Transverse colon (tissue), 4 donors: ENCODE results near the gene SERAC1. TPM values are rescaled to one million over a fixed set of nuclear protein-coding genes. Genes with fewer than 3 reads are reported as not detected.
A peak's percentile ranks its signal among the peaks of the same experiment; 100 is the strongest.

Source experiments
- DNase-seq: peaks from one replicate; pipeline ENCODE4 v3.0.0-alpha.2; 2019
- H3K27ac ChIP-seq, 4 donors: fragments of 200-600 bp; sonication (generic); 2 replicates each; pipeline ENCODE4 v1.5.1; 2016 to 2018; ENCODE audit warnings: inconsistent platforms in 4 of 4
- H3K27me3 ChIP-seq: fragments of 200-600 bp; sonication (generic); 2 replicates; pipeline ENCODE4 v1.5.1; 2017; ENCODE audit warnings: inconsistent platforms
- H3K36me3 ChIP-seq, 4 donors: fragments of 200-600 bp; sonication (generic); 2 replicates each; pipeline ENCODE4 v1.5.1; 2017 to 2019; ENCODE audit warnings: inconsistent platforms in 4 of 4
- H3K4me1 ChIP-seq, 4 donors: fragments of 200-600 bp; sonication (generic); 2 replicates each; pipeline ENCODE4 v1.5.1; 2017 to 2020; ENCODE audit warnings: inconsistent platforms in 4 of 4
- H3K4me3 ChIP-seq, 4 donors: fragments of 200-600 bp; sonication (generic); 1 replicate in 1 of 4; 2 replicates in 3 of 4; pipeline versions ENCODE4 v1.5.1 to v1.6.1; 2017 to 2019; ENCODE audit warnings: inconsistent platforms in 4 of 4
- H3K9me3 ChIP-seq, 2 donors: fragments of 200-600 bp; sonication (generic); 2 replicates each; pipeline ENCODE4 v1.5.1; 2017 to 2019; ENCODE audit warnings: inconsistent platforms in 2 of 2
- EP300 ChIP-seq: sonication (generic); formaldehyde crosslinking; IDR thresholded peaks from one replicate; pipeline ENCODE4 v1.6.1; 2017; ENCODE audit warnings: antibody characterized with exemption, low read depth
- POLR2A ChIP-seq: fragments of 450-650 bp; IDR thresholded peaks from one replicate; pipeline ENCODE4 v1.6.1; 2016; ENCODE audit warnings: antibody characterized with exemption, mild to moderate bottlenecking, moderate library complexity
- POLR2AphosphoS5 ChIP-seq, 3 donors: sonication (generic); formaldehyde crosslinking; IDR thresholded peaks; one replicate each; pipeline ENCODE4 v1.6.1; 2016; ENCODE audit warnings: antibody characterized with exemption in 3 of 3
- WGBS, 2 donors: methylation state at CpG; one replicate each; pipeline ENCODE4 v1.1.5; 2018; ENCODE audit warnings: low coverage in 1 of 2; 5-methylcytosine and 5-hydroxymethylcytosine counted together
- in situ Hi-C, 4 donors: fragments of 200-750 bp; cut with MboI; loops; one replicate each; pipeline versions ENCODE4 v1.15.0 to v1.15.1; 2017; ENCODE audit warnings: low sequenced_read_pairs in 3 of 4, low pct_ligation_motif_present in 1 of 4, low pct_unique_long_range_greater_than_20kb in 1 of 4
- intact Hi-C: fragments of 100-400 bp; cut with DNase I; formaldehyde crosslinking; loops from one replicate; pipeline ENCODE4 v1.15.1; 2023; ENCODE audit warnings: low total_unique reads
- total RNA-seq, 4 donors: library from RNA; depleted of rRNA; stranded (reverse); fragments of >200 nt; gene quantifications; one replicate each; pipeline ENCODE4 v1.1.0, GENCODE V29; 2016
- TF ChIP-seq, protein P1 (sequence below), 5 experiments: fragments of 200-600 bp in 3 of 5; fragments of 450-650 bp in 2 of 5; sonication (generic) in 3 of 5; IDR thresholded peaks; 1 replicate in 2 of 5; 2 replicates in 3 of 5; pipeline ENCODE4 v1.5.1; 2016 to 2017; ENCODE audit warnings: antibody characterized with exemption in 5 of 5, inconsistent platforms in 3 of 5, mild to moderate bottlenecking in 2 of 5, moderate library complexity in 1 of 5

Gene SERAC1
- total RNA-seq, 4 donors from 2014 or later: 9.8 to 125 (median 13.5) TPM

DNA sequence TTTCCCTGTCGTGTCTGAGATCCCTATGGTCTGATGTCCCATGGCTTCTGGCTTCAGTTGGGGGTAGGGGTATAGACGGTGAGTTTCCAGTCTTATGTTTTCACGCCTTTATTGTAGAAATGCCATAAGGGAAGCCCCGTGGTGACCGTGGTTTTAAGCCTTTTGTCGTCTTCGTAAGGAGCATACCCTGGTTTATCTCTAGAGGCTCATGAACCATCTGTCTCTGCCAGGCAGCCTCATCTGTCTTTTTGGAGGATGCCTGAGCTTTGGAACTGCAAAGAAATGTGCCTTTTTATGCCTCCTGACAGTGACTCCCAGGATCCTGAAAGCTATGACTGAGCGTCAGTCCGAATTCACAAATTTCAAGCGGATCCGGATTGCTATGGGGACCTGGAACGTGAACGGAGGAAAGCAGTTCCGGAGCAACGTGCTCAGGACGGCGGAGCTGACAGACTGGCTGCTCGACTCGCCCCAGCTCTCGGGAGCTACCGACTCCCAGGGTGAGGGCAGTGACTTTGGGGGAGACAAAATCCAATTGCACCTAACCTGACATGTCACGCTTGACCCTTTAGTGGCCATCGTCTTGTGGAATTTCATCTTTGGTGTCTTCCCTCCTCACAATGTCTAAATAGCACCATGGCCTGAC lies 101.8 kb downstream of the SERAC1 start:
- intact Hi-C loops: no loop called here

DNA sequence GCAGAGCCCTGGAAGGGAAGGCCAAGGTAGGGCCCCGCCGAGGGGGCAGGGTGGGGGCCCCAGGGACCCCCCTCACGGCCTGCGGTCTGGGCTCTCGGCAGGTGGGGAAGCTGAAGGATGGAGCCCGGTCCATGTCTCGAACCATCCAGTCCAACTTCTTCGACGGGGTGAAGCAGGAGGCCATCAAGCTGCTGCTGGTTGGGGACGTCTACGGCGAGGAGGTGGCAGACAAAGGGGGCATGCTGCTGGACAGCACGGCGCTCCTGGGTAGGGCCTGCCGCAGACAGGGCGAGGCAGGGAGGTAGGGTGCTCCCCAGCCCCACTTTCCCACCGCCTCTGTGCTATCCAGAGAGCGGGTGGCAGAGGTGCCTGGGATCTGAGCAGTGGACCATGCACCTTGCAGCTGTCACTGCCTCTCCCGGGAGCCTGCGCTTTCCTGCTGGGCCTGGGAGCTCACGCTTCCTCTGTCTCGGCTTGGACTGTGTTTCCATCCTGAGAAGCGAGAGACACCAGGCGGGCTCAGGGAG lies 103.3 kb downstream of the SERAC1 start:
- Histone ChIP-seq H3K36me3 (peaks cover 0 to 17% (median 0%) of the 10 kb centered on the region in 4 donors), H3K4me1 (peaks cover 13 to 27% (median 18%) of the 10 kb centered on the region in 4 donors), H3K27me3 (no peaks in the 10 kb centered on the region), H3K9me3 (no peaks in the 10 kb centered on the region), H3K4me3 (no peak overlapping the region), H3K27ac (no peak overlapping the region)
- in situ Hi-C loops (loop anchor here in 2 of 4 donors (10.0 to 25.0 kb wide), 2 partner anchors 302 to 310 kb away; no protein-coding TSS in a partner anchor), intact Hi-C loops (no loop called here)
- WGBS, 2 donors: 93% methylated on average over 24 of the region's 24 CpGs; no CpG with 5 or more reads in 1 of the 2 donors
- TF ChIP-seq POLR2AphosphoS5 (IDR thresholded peaks at IDR 0.05) (no peak), EP300 (no peak), POLR2A (no peak)
- TF ChIP-seq, protein P1, sequence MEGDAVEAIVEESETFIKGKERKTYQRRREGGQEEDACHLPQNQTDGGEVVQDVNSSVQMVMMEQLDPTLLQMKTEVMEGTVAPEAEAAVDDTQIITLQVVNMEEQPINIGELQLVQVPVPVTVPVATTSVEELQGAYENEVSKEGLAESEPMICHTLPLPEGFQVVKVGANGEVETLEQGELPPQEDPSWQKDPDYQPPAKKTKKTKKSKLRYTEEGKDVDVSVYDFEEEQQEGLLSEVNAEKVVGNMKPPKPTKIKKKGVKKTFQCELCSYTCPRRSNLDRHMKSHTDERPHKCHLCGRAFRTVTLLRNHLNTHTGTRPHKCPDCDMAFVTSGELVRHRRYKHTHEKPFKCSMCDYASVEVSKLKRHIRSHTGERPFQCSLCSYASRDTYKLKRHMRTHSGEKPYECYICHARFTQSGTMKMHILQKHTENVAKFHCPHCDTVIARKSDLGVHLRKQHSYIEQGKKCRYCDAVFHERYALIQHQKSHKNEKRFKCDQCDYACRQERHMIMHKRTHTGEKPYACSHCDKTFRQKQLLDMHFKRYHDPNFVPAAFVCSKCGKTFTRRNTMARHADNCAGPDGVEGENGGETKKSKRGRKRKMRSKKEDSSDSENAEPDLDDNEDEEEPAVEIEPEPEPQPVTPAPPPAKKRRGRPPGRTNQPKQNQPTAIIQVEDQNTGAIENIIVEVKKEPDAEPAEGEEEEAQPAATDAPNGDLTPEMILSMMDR (IDR thresholded peaks at IDR 0.05): no peak
- DNase-seq: no peak

More for the DNA sequence above, 101.8 kb downstream of the SERAC1 start:
- no peak for TF ChIP-seq EP300
- TF ChIP-seq POLR2A: no peak
- TF ChIP-seq, protein P1 (IDR thresholded peaks at IDR 0.05): no peak
- TF ChIP-seq POLR2AphosphoS5 (IDR thresholded peaks at IDR 0.05): no peak
- Histone ChIP-seq H3K9me3 (no peaks in the 10 kb centered on the region), H3K36me3 (peaks cover 0 to 17% (median under 1%) of the 10 kb centered on the region in 4 donors), H3K27me3 (no peaks in the 10 kb centered on the region), H3K4me3 (no peak overlapping the region), H3K27ac (no peak overlapping the region), H3K4me1 (peaks cover 0 to 12% (median 5%) of the 10 kb centered on the region in 4 donors)
- in situ Hi-C loops: loop anchor here in 2 of 4 donors (10.0 to 25.0 kb wide), 2 partner anchors 304 to 311 kb away; no protein-coding TSS in a partner anchor
- DNase-seq: no peak
- WGBS, 2 donors: 93 to 100% methylated on average over 2 to 23 of the region's 23 CpGs

DNA sequence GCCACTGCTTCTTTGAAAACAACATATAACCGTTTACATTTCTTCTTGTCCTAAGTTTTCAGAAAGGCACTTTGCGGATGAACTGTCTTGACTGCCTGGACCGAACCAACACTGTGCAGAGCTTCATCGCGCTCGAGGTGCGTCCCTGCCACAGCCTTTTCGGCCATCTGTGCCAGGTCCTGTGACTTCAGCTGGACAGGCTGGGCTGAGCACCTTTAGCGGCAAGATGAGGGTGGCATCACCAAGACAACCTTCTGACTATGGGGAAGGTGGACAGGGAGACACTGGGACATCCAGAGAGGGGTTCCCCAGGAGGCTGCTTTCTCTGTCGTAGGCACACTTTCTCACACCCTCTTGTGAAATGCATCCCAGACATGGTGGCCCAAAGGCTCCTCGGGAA lies 104.3 kb downstream of the SERAC1 start:
- peaks cover 0 to 17% (median 0%) of the 10 kb centered on the region in 4 donors for H3K36me3 ChIP-seq
- H3K27ac ChIP-seq: no peak overlapping the region
- in situ Hi-C loops: loop anchor here in 2 of 4 donors (10.0 to 25.0 kb wide), 2 partner anchors 301 to 309 kb away; no protein-coding TSS in a partner anchor
- no peak overlapping the region for H3K4me3 ChIP-seq
- WGBS, 2 donors: 92 to 96% methylated on average over 2 to 11 of the region's 11 CpGs
- peaks cover 13 to 22% (median 16%) of the 10 kb centered on the region in 4 donors for H3K4me1 ChIP-seq
- DNase-seq: no peak
- H3K27me3 ChIP-seq: no peaks in the 10 kb centered on the region
- TF ChIP-seq, protein P1 (IDR thresholded peaks at IDR 0.05): no peak
- TF ChIP-seq EP300 (no peak), POLR2A (no peak), POLR2AphosphoS5 (IDR thresholded peaks at IDR 0.05) (no peak)
- no peaks in the 10 kb centered on the region for H3K9me3 ChIP-seq
- intact Hi-C loops: no loop called here

DNA sequence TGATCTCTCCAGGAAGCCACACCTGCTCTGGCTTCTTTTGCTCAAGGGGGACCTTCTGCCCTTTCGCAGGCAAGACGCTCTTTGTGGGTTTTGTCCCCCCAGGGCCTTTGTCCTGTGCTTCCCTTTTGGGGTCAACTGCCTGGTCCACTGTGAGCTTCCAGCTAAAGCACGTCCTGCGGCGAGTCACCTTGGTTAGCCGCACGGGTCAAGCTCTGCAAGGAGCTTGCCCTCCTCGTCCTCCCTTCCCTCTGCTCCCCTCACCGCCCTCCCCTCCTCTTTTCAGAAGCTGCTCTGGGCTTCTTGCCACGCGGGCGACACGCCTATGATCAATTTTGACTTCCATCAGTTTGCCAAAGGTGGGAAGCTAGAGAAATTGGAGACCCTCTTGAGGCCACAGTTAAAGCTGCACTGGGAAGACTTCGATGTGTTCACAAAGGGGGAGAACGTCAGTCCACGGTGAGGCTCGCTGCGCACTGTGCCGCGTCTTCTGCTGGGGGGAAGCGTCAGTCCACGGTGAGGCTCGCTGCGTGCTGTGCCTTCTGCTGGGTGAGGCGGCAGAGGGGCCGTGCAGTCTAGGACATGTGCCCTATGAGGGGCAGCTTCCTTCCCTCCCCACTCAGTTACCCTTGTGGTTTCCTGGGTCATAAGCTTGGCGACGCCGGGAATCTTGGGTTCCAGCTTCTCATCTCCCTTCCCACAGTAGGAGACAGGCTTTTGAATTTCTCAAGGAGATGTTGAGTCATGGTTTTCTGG lies 106.2 kb downstream of the SERAC1 start:
- intact Hi-C loops: no loop called here
- in situ Hi-C loops: loop anchor here in 2 of 4 donors (10.0 to 25.0 kb wide), 2 partner anchors 300 to 307 kb away; no protein-coding TSS in a partner anchor
- H3K27ac ChIP-seq: peak overlapping the region in 1 of 4 donors; percentile 75

More for the DNA sequence above, 106.2 kb downstream of the SERAC1 start:
- no peaks in the 10 kb centered on the region for H3K9me3 ChIP-seq
- H3K4me1 ChIP-seq: peaks cover 13 to 18% (median 16%) of the 10 kb centered on the region in 4 donors
- H3K36me3 ChIP-seq: peaks cover 0 to 14% (median 0%) of the 10 kb centered on the region in 4 donors
- TF ChIP-seq, protein P1 (IDR thresholded peaks at IDR 0.05): no peak
- TF ChIP-seq EP300 (no peak), POLR2AphosphoS5 (IDR thresholded peaks at IDR 0.05) (no peak), POLR2A (no peak)
- H3K4me3 ChIP-seq: no peak overlapping the region
- DNase-seq: no peak
- 96 to 100% methylated on average over 1 to 29 of the region's 29 CpGs for WGBS, 2 donors
- no peaks in the 10 kb centered on the region for H3K27me3 ChIP-seq
